Transverse colon (tissue), 4 donors: ENCODE data around the gene ANAPC16.

ENCODE experiments used
- POLR2AphosphoS5 ChIP-seq, 3 donors: sonication (generic); formaldehyde crosslinking; IDR thresholded peaks; one replicate each; pipeline ENCODE4 v1.6.1; 2016; ENCODE audit warnings: antibody characterized with exemption in 3 of 3
- TF ChIP-seq, protein P1 (sequence below), 5 experiments: fragments of 200-600 bp in 3 of 5; fragments of 450-650 bp in 2 of 5; sonication (generic) in 3 of 5; IDR thresholded peaks; 1 replicate in 2 of 5; 2 replicates in 3 of 5; pipeline ENCODE4 v1.5.1; 2016 to 2017; ENCODE audit warnings: antibody characterized with exemption in 5 of 5, inconsistent platforms in 3 of 5, mild to moderate bottlenecking in 2 of 5, moderate library complexity in 1 of 5

DNA sequence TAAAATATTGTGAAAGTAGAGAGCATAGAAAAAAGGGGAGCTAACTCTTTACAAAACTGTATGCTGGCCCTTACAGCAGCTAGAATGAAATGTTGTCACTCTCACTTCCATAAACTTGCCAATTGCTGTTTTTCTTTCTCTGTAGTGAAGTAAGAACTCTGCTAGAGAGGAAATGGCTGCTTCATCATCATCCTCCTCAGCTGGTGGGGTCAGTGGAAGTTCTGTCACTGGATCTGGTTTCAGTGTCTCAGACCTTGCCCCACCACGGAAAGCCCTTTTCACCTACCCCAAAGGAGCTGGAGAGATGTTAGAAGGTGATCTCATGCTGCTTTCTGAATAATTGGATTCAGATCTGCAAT lies 7.9 kb downstream of the ANAPC16 start:
- TF ChIP-seq, protein P1, sequence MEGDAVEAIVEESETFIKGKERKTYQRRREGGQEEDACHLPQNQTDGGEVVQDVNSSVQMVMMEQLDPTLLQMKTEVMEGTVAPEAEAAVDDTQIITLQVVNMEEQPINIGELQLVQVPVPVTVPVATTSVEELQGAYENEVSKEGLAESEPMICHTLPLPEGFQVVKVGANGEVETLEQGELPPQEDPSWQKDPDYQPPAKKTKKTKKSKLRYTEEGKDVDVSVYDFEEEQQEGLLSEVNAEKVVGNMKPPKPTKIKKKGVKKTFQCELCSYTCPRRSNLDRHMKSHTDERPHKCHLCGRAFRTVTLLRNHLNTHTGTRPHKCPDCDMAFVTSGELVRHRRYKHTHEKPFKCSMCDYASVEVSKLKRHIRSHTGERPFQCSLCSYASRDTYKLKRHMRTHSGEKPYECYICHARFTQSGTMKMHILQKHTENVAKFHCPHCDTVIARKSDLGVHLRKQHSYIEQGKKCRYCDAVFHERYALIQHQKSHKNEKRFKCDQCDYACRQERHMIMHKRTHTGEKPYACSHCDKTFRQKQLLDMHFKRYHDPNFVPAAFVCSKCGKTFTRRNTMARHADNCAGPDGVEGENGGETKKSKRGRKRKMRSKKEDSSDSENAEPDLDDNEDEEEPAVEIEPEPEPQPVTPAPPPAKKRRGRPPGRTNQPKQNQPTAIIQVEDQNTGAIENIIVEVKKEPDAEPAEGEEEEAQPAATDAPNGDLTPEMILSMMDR (IDR thresholded peaks at IDR 0.05), result no peak
- TF ChIP-seq POLR2AphosphoS5 (IDR thresholded peaks at IDR 0.05), result no peak
